ENCODE results near the gene RHO.
"Not testable (repeated sequence)": the region's sequence is repeated elsewhere in the genome, so short reads cannot be mapped to it uniquely, and the experiment has no call there.

RHO gene

DNA sequence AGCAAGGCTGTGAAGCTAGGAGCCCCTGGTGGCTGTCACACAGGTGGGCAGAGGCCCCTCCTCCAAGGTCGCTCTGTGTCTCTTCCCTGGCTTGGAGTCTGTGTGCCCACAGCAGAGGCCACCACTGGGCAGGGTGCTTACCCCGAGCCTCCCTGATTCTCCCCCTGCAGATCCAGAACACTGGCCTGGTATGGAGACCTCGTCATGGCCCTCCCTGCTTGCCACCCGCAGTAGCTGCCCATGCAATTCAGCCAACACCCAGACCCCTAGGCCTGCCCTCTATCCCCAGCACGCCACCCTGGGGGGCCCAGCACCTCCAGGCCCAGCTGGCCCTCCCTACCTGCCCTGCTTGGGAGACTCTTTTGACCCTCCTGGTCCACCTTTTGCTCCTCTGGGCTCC is 5.5 kb upstream of the RHO start:
- DNase-seq, result no peak

- no peak for DNase-seq
These were observed 4.4 kb upstream of the RHO start for GRCh38 chr3:129524081-129524480.

DNA sequence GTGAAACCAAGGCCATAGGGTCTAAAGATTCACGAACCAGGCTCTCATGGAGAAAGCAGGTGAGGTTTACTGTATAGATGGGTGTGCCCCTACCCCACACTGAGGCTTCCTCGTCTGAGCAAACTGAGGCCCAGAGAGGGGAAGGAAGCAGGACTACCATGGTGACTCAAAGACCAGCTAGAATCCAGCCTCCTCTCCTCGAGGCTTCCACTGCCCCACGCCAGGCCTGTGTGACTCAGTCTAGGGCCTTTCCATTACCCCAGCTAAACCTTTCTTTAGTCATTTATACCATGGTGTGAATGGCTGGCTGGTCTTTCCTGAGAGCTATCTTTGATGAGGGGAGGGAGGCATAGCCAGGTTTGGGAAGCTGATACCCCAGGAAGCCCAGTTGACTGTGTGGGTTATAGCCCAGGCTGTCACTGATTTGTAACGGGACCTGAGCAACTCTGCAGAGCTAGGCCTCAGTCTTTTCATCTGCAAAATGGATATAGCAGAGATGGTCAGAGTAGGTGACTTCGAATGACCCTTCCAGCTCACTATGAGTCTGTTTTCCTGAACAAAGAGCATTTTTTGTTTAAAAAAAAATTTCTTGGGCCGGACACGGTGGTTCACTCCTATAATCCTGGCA is 3.0 kb upstream of the RHO start:
- DNase-seq, result no peak

GRCh38 chr3:129526121-129526900 is 2.1 kb upstream of the RHO start:
- no peak for DNase-seq

GRCh38 chr3:129527262-129527661 is 1.2 kb upstream of the RHO start:
- DNase-seq, result no peak

DNA sequence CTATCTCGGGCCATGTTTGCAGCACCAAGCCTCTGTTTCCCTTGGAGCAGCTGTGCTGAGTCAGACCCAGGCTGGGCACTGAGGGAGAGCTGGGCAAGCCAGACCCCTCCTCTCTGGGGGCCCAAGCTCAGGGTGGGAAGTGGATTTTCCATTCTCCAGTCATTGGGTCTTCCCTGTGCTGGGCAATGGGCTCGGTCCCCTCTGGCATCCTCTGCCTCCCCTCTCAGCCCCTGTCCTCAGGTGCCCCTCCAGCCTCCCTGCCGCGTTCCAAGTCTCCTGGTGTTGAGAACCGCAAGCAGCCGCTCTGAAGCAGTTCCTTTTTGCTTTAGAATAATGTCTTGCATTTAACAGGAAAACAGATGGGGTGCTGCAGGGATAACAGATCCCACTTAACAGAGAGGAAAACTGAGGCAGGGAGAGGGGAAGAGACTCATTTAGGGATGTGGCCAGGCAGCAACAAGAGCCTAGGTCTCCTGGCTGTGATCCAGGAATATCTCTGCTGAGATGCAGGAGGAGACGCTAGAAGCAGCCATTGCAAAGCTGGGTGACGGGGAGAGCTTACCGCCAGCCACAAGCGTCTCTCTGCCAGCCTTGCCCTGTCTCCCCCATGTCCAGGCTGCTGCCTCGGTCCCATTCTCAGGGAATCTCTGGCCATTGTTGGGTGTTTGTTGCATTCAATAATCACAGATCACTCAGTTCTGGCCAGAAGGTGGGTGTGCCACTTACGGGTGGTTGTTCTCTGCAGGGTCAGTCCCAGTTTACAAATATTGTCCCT is 1.2 kb downstream of the RHO start:
- no peak for DNase-seq

- DNase-seq, result no peak
These were observed 1.9 kb downstream of the RHO start for GRCh38 chr3:129530251-129530791.

DNA sequence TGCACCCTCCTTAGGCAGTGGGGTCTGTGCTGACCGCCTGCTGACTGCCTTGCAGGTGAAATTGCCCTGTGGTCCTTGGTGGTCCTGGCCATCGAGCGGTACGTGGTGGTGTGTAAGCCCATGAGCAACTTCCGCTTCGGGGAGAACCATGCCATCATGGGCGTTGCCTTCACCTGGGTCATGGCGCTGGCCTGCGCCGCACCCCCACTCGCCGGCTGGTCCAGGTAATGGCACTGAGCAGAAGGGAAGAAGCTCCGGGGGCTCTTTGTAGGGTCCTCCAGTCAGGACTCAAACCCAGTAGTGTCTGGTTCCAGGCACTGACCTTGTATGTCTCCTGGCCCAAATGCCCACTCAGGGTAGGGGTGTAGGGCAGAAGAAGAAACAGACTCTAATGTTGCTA is 2.4 kb downstream of the RHO start:
- no peak for DNase-seq

DNA sequence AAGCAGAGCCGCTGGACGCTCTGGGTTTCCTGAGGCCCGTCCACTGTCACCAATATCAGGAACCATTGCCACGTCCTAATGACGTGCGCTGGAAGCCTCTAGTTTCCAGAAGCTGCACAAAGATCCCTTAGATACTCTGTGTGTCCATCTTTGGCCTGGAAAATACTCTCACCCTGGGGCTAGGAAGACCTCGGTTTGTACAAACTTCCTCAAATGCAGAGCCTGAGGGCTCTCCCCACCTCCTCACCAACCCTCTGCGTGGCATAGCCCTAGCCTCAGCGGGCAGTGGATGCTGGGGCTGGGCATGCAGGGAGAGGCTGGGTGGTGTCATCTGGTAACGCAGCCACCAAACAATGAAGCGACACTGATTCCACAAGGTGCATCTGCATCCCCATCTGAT is 3.3 kb downstream of the RHO start:
- DNase-seq, result no peak

DNA sequence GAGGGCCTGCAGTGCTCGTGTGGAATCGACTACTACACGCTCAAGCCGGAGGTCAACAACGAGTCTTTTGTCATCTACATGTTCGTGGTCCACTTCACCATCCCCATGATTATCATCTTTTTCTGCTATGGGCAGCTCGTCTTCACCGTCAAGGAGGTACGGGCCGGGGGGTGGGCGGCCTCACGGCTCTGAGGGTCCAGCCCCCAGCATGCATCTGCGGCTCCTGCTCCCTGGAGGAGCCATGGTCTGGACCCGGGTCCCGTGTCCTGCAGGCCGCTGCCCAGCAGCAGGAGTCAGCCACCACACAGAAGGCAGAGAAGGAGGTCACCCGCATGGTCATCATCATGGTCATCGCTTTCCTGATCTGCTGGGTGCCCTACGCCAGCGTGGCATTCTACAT is 3.8 kb downstream of the RHO start:
- no peak for DNase-seq

GRCh38 chr3:129533406-129533805 is 5.0 kb downstream of the RHO start:
- DNase-seq, result no peak

DNA sequence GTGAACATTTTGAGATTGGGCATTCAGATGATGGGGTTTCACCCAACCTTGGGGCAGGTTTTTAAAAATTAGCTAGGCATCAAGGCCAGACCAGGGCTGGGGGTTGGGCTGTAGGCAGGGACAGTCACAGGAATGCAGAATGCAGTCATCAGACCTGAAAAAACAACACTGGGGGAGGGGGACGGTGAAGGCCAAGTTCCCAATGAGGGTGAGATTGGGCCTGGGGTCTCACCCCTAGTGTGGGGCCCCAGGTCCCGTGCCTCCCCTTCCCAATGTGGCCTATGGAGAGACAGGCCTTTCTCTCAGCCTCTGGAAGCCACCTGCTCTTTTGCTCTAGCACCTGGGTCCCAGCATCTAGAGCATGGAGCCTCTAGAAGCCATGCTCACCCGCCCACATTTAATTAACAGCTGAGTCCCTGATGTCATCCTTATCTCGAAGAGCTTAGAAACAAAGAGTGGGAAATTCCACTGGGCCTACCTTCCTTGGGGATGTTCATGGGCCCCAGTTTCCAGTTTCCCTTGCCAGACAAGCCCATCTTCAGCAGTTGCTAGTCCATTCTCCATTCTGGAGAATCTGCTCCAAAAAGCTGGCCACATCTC is 6.1 kb downstream of the RHO start:
- DNase-seq, result no peak

DNA sequence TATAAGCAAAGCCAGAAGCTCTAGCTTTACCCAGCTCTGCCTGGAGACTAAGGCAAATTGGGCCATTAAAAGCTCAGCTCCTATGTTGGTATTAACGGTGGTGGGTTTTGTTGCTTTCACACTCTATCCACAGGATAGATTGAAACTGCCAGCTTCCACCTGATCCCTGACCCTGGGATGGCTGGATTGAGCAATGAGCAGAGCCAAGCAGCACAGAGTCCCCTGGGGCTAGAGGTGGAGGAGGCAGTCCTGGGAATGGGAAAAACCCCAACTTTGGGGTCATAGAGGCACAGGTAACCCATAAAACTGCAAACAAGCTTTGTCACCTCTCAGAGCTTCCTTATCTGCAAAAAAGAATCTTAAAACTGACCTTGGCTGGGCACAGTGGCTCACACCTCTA is 6.6 kb downstream of the RHO start:
- DNase-seq, result no peak

GRCh38 chr3:129536374-129536667 is 7.9 kb downstream of the RHO start:
- DNase-seq, result no peak

- DNase-seq, result no peak
These were observed 8.4 kb downstream of the RHO start for GRCh38 chr3:129536804-129537203.

DNA sequence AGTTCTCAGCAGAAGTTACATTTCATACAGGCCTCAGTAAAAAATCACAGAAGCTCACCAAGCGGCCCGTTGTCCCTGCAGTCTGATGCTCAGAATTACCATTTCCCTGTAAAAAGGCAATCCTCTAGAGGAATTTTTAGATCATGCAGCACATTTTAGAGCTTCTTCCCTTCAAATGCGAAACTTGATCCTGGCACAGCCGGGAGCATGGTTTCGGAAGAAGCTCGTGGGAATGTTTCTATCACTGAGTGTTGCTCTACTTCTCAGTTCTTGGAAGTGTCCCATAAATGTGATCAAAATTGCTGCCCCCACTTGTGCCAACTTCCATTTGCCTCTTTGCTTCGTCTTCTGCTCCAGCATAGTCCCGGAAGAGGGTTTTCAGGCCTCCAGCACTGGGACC is 10.8 kb downstream of the RHO start:
- DNase-seq, result no peak

- DNase-seq, result no peak
These were observed 12.5 kb downstream of the RHO start for GRCh38 chr3:129540776-129541516.

DNA sequence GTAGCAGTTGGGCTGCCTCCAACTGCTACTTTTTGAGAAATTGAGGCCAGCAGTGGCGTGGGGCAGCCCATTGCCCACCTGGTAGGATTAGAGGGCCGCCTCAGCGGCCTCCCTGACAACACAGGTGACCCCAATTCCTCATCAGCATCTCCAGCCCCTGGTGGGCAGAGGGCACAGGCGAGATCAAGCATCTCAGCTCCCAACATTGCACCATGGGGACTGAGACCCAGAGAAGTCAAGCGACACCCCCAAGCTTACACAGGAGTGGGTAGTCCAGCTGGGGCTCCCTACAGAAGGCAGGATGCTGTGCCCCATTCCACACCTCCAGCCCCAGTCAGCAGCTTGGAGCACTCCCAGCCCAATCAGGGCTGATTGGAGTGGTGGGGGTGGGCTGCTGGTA is 14.3 kb downstream of the RHO start:
- DNase-seq, result no peak

GRCh38 chr3:129543156-129543790 is 14.8 kb downstream of the RHO start, which contains the start of gene H1-8:
Gene H1-8 (plus strand): TSS chr3:129543175. CDS start chr3:129543219, 44 bp downstream.
- DNase-seq, result no peak

DNA sequence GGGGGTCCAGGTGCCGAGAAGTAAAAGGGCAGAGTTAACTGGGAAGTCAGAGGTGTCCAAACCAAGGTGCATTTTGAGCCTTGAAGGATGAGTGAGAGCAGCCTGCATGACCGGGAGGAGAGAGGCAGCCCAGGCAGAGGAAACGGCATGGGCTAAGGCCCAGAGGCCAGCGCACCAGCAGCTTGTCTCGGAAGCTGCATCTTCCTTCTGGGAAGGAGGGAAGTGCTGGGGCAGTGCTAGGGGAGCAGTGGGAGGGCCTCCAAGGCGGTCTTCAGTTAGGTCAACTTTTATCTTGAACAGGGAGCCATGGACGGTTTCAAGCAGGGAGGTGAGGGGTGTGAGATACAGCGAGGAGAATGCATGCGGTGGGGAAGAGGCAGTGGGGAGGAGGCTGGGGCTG is 15.6 kb downstream of the RHO start:
- no peak for DNase-seq

DNA sequence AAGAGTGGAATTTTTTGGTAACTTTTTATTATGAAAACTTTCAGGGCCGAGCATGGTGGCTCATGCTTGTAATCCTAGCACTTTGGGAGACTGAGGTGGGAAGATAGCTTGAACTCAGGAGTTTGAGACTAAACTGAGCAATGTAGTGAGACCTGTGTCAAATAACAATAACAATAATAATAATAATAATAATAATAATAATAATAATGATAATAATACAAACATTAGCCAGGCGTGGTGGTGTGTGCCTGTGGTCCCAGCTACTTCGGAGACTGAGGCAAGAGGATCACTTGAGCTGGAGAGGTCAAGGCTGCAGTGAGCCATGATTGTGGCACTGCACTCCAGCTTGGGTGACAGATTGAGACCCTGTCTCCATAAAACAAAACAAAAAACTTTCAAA is 17.5 kb downstream of the RHO start:
- DNase-seq, result not testable (repeated sequence)

DNA sequence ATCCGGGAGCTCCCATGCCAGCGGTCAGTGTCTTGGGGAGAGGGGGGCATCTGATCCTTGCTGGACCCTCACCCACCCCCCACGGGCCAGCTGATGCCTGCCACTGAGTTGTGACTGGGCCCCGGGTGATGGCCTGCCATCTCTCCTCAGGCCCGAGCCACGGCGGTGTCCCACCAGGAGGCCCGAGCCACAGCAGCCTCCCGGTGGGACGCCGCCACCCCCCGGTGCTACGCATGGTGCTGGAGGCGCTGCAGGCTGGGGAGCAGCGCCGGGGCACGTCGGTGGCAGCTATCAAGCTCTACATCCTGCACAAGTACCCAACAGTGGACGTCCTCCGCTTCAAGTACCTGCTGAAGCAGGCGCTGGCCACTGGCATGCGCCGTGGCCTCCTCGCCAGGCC is 18.8 kb downstream of the RHO start:
- no peak for DNase-seq

Measured in effector CD8-positive, alpha-beta T cell (primary cell).